Right lobe of liver (tissue), 4 donors: ENCODE data around the gene COX6A2.

Source experiments
- POLR2A ChIP-seq: fragments of 450-650 bp; IDR thresholded peaks from one replicate; pipeline ENCODE4 v1.6.1; 2017; ENCODE audit warnings: antibody characterized with exemption, mild to moderate bottlenecking
- TF ChIP-seq, protein P1 (sequence below), 4 donors: fragments of 200-600 bp in 3 of 4; fragments of 450-650 bp in 1 of 4; IDR thresholded peaks; one replicate each; pipeline versions ENCODE4 v1.5.1 to v1.8.0; 2016 to 2022; ENCODE audit warnings: antibody characterized with exemption in 4 of 4, mild to moderate bottlenecking in 2 of 4
- donor health status: DM: no; HTN: no; CAD: no.
- donor health status: DM: no; HTN: no; CAD: no.
- donor health status: DM: no; HTN: yes; CAD: no.

DNA sequence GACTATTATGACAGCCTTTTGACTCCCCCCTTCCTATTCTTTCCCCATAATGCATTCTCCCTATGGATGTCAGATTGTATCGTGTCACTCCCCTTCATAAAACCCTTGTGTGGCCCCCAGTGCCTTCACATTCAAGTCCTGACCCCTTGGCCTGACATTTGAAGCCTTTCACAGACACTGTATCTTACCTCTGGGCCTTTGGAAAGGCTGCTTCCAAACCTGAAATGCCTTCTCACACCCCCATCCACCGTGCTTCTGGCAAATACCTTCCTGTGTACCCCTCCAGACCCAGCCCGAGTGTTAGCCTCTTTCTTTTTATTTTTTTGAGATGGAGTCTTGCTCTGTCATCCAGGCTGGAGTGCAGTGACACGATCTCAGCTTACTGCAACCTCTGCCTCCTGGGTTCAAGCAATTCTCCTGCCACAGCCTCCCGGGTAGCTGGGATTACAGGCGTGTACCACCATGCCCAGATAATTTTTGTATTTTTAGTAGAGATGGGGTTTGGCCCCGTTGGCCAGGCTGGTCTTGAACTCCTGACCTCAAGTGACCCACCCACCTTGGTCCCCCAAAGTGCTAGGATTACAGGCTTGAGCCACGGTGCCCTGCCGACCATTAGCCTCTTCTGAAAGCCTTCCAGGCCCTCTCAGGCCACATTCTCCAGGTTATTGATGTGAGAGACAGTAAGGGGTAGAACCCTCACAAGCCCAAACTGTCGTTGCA, 33.2 kb upstream of the COX6A2 start:
- TF ChIP-seq, protein P1, sequence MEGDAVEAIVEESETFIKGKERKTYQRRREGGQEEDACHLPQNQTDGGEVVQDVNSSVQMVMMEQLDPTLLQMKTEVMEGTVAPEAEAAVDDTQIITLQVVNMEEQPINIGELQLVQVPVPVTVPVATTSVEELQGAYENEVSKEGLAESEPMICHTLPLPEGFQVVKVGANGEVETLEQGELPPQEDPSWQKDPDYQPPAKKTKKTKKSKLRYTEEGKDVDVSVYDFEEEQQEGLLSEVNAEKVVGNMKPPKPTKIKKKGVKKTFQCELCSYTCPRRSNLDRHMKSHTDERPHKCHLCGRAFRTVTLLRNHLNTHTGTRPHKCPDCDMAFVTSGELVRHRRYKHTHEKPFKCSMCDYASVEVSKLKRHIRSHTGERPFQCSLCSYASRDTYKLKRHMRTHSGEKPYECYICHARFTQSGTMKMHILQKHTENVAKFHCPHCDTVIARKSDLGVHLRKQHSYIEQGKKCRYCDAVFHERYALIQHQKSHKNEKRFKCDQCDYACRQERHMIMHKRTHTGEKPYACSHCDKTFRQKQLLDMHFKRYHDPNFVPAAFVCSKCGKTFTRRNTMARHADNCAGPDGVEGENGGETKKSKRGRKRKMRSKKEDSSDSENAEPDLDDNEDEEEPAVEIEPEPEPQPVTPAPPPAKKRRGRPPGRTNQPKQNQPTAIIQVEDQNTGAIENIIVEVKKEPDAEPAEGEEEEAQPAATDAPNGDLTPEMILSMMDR (IDR thresholded peaks at IDR 0.05), result no peak
- no peak for TF ChIP-seq POLR2A
